HL-60 (cell line): ENCODE data around the gene BAHCC1.

Experiments used
- DNase-seq, 2 experiments: peaks; one replicate each; pipeline ENCODE4 v3.0.0-alpha.2; 2010 to 2020; ENCODE audit warnings: low read depth in 1 of 2, low spot score in 1 of 2
- H3K27ac ChIP-seq: fragments of 250-450 bp; sonication (Bioruptor Pico); replicated peaks from 2 replicates; pipeline ENCODE4 v1.5.1; 2020; ENCODE audit warnings: mild to moderate bottlenecking, moderate library complexity
- H3K27me3 ChIP-seq: fragments of 250-450 bp; sonication (Bioruptor Pico); 2 replicates; pipeline ENCODE4 v1.5.1; 2021; ENCODE audit warnings: mild to moderate bottlenecking, moderate library complexity; ENCODE audit not compliant: insufficient read depth, poor library complexity, severe bottlenecking
- H3K4me3 ChIP-seq: replicated peaks from 2 replicates; pipeline ENCODE4 v1.5.1; 2011; ENCODE audit warnings: mild to moderate bottlenecking, control low read depth, low read length; ENCODE audit not compliant: insufficient read depth
- GABPA ChIP-seq: IDR thresholded peaks from 2 replicates; pipeline ENCODE4 v1.6.1; 2012; ENCODE audit warnings: low read depth
- POLR2AphosphoS5 ChIP-seq: IDR thresholded peaks from 2 replicates; pipeline ENCODE4 v1.6.1; 2012; ENCODE audit warnings: low read depth
- SPI1 ChIP-seq: IDR thresholded peaks from 2 replicates; pipeline ENCODE4 v1.6.1; 2012; ENCODE audit warnings: low read depth, mild to moderate bottlenecking, borderline replicate concordance
- TF ChIP-seq, protein P1 (sequence below): IDR thresholded peaks from one replicate; pipeline ENCODE4 v1.5.1; 2011; ENCODE audit warnings: low read length, control low read depth, inconsistent platforms; ENCODE audit not compliant: insufficient read depth
- TF ChIP-seq, protein P2 (sequence below): IDR thresholded peaks from 2 replicates; pipeline ENCODE4 v1.6.1; 2012; ENCODE audit warnings: low read depth; ENCODE audit not compliant: insufficient replicate concordance

The BAHCC1 gene

DNA sequence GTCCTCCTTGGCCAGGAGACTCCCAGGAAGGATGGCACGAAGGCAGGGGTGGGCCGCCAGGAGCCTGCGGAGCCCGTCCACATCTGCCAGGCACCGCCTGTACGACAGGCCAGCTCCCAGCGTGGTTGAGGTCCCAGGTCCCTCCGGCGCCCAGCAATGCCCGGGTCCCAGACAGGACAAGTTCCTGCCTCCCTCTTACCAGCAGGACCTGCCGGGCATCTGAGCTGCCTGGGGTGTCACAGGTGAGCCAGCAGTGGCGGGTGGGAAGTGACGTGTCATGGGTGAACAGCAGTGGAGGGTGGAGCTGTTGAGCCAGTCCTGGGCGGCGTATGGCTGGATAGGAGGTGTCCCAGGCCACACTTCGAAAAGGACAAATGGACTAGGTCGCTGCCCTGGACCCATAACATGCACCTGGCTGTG is 15.7 kb upstream of the BAHCC1 start:
- no peak for DNase-seq
- H3K4me3 ChIP-seq, result no peak overlapping the region
- H3K27ac ChIP-seq, result no peak overlapping the region
- TF ChIP-seq POLR2AphosphoS5 (no peak), GABPA (no peak), SPI1 (no peak)
- TF ChIP-seq, protein P1, sequence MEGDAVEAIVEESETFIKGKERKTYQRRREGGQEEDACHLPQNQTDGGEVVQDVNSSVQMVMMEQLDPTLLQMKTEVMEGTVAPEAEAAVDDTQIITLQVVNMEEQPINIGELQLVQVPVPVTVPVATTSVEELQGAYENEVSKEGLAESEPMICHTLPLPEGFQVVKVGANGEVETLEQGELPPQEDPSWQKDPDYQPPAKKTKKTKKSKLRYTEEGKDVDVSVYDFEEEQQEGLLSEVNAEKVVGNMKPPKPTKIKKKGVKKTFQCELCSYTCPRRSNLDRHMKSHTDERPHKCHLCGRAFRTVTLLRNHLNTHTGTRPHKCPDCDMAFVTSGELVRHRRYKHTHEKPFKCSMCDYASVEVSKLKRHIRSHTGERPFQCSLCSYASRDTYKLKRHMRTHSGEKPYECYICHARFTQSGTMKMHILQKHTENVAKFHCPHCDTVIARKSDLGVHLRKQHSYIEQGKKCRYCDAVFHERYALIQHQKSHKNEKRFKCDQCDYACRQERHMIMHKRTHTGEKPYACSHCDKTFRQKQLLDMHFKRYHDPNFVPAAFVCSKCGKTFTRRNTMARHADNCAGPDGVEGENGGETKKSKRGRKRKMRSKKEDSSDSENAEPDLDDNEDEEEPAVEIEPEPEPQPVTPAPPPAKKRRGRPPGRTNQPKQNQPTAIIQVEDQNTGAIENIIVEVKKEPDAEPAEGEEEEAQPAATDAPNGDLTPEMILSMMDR, result no peak
- TF ChIP-seq, protein P2, sequence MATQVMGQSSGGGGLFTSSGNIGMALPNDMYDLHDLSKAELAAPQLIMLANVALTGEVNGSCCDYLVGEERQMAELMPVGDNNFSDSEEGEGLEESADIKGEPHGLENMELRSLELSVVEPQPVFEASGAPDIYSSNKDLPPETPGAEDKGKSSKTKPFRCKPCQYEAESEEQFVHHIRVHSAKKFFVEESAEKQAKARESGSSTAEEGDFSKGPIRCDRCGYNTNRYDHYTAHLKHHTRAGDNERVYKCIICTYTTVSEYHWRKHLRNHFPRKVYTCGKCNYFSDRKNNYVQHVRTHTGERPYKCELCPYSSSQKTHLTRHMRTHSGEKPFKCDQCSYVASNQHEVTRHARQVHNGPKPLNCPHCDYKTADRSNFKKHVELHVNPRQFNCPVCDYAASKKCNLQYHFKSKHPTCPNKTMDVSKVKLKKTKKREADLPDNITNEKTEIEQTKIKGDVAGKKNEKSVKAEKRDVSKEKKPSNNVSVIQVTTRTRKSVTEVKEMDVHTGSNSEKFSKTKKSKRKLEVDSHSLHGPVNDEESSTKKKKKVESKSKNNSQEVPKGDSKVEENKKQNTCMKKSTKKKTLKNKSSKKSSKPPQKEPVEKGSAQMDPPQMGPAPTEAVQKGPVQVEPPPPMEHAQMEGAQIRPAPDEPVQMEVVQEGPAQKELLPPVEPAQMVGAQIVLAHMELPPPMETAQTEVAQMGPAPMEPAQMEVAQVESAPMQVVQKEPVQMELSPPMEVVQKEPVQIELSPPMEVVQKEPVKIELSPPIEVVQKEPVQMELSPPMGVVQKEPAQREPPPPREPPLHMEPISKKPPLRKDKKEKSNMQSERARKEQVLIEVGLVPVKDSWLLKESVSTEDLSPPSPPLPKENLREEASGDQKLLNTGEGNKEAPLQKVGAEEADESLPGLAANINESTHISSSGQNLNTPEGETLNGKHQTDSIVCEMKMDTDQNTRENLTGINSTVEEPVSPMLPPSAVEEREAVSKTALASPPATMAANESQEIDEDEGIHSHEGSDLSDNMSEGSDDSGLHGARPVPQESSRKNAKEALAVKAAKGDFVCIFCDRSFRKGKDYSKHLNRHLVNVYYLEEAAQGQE, result no peak
- no peaks in the 10 kb centered on the region for H3K27me3 ChIP-seq

DNA sequence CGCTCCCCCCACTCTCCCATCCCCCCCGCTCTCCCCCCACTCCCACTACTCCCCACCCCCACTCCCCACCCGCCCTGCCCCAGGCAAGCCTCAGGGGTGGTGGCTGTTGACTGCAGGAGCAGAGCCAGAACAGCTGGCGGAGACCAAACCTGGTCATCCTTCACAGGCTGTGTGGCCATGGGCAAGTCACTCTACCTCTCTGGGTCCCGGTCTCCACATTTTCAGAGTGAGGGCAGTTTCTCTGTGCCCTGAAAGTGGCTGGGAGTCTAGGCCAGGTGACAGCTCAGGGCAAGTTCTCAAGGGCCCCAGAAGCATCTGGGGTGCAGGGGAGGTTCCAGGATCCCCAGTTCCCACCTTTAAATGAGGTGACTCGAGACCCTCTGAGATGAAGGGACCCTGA is 15.1 kb upstream of the BAHCC1 start:
- Histone ChIP-seq H3K27ac (no peak overlapping the region), H3K4me3 (no peak overlapping the region), H3K27me3 (no peaks in the 10 kb centered on the region)
- TF ChIP-seq GABPA, result no peak
- TF ChIP-seq SPI1, result no peak
- no peak for TF ChIP-seq POLR2AphosphoS5
- TF ChIP-seq, protein P2, result no peak
- TF ChIP-seq, protein P1, result no peak
- no peak for DNase-seq

DNA sequence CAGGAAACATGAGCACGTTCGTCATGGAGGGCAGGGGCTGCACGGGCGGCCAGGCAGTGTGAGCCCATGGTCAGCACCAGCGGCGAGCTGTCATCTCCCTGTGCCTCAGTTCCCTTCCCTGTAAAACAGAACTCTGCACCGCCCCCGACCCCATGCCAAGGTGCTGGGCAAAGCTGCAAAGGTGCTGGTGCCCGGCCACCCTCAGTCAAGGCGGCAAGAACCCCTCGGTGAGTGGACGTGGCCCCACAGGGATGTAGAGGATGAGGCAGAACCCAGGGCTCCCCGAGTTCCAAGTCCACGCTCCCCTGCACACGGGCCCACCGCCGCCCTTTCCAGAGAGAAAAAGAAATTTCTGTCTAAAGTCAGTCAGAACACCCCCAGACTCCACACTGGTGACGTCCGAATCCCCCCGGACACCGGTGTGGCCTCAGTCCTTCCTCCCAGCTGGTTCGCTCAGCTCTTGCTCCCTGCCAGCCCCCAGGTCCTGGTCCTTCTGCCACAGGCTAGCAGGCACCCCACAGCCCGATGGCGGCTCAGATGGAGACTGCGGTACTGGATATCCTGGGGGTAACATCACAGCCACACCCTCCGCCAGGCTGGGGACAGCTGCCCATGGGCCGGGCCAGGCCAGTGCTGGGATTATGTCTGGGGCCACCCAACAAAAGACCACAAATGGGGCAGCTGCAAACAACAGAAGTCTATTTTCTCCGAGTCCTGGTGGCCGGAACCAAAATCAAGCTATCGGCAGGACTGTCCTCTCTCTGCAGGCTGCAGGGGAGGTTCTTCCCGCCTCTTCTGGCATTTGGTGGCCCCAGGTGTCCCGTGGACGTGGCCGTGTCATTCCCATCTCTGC is 14.4 kb upstream of the BAHCC1 start:
- TF ChIP-seq POLR2AphosphoS5 (no peak), SPI1 (no peak), GABPA (no peak)
- TF ChIP-seq, protein P1, result no peak
- TF ChIP-seq, protein P2, result no peak
- no peak for DNase-seq
- no peak overlapping the region for H3K27ac ChIP-seq

More for the DNA sequence above, 14.4 kb upstream of the BAHCC1 start:
- H3K27me3 ChIP-seq, result peaks cover 2% of the 10 kb centered on the region
- H3K4me3 ChIP-seq, result no peak overlapping the region
